LNCAP (cell line): Measurements from ENCODE around the gene KLF9.

Source experiments
- CTCF ChIP-seq: fragments of 450-650 bp; IDR thresholded peaks from 2 replicates; pipeline ENCODE4 v1.5.1; 2017; ENCODE audit warnings: mild to moderate bottlenecking

KLF9 gene

GRCh38 chr9:70421272-70422180 lies 7.1 kb upstream of the KLF9 start:
- TF ChIP-seq CTCF = no peak

- TF ChIP-seq CTCF = no peak
These were observed 6.2 kb upstream of the KLF9 start for GRCh38 chr9:70420441-70421271.

- no peak for TF ChIP-seq CTCF
These were observed 5.3 kb upstream of the KLF9 start for GRCh38 chr9:70419556-70420440.

- no peak for TF ChIP-seq CTCF
These were observed 4.5 kb upstream of the KLF9 start for GRCh38 chr9:70418822-70419555.

GRCh38 chr9:70415476-70415875 lies 1.0 kb upstream of the KLF9 start:
- no peak for TF ChIP-seq CTCF

GRCh38 chr9:70415041-70415440 lies 584 bp upstream of the KLF9 start:
- no peak for TF ChIP-seq CTCF
